ENCODE results near the gene VPS9D1.
"Not testable (repeated sequence)": the region's sequence is repeated elsewhere in the genome, so short reads cannot be mapped to it uniquely, and the experiment has no call there.

VPS9D1 gene

GRCh38 chr16:89678258-89678657 lies 42.4 kb downstream of the VPS9D1 start:
- Histone ChIP-seq H3K9me3 (ENCODE audit: low read length) (no peaks in the 10 kb centered on the region), H3K36me3 (ENCODE audit: insufficient read depth, low read length) (peaks cover 23% of the 10 kb centered on the region), H3K4me3 (ENCODE audit: low read depth, low read length, poor library complexity, severe bottlenecking) (no peak overlapping the region), H3F3A (ENCODE audit: insufficient read depth, low read length) (no peaks in the 10 kb centered on the region), H3K9me2 (ENCODE audit: low read depth, low read length) (no peaks in the 10 kb centered on the region), H3K4me2 (ENCODE audit: low read length) (no peak overlapping the region), H3K4me1 (ENCODE audit: insufficient read depth, low read length, severe bottlenecking) (no peaks in the 10 kb centered on the region), H4K20me1 (ENCODE audit: insufficient read depth, low read length) (no peaks in the 10 kb centered on the region), H3K79me2 (ENCODE audit: insufficient read depth, low read length) (no peaks in the 10 kb centered on the region), H3K27me3 (ENCODE audit: insufficient read depth, low read length) (no peaks in the 10 kb centered on the region), H3K9ac (ENCODE audit: low read length) (no peak overlapping the region), H3K27ac (ENCODE audit: low read depth, low read length, poor library complexity, severe bottlenecking) (no peak overlapping the region), H2AFZ (ENCODE audit: low read length) (no peak overlapping the region)
- TF ChIP-seq EZH2 (IDR thresholded peaks at IDR 0.05; ENCODE audit: borderline replicate concordance, low read length) = no peak
- no peak for TF ChIP-seq CTCF (IDR thresholded peaks at IDR 0.05; ENCODE audit: low read length)

GRCh38 chr16:89672177-89672941 lies 48.3 kb downstream of the VPS9D1 start:
- H3K4me2 ChIP-seq (ENCODE audit: low read length) = no peak overlapping the region
- peaks cover 9% of the 10 kb centered on the region; the same call in 1 of the 2 replicates for H3K36me3 ChIP-seq (ENCODE audit: insufficient read depth, low read length)
- no peaks in the 10 kb centered on the region for H4K20me1 ChIP-seq (ENCODE audit: insufficient read depth, low read length)
- H3F3A ChIP-seq (ENCODE audit: insufficient read depth, low read length) = no peaks in the 10 kb centered on the region
- H3K9me3 ChIP-seq (ENCODE audit: low read length) = 0 out of 2 replicates have a peak, but pooled peaks cover 9% of the 10 kb centered on the region
- H3K4me3 ChIP-seq (ENCODE audit: low read depth, low read length, poor library complexity, severe bottlenecking) = no peak overlapping the region
- H3K9ac ChIP-seq (ENCODE audit: low read length) = no peak overlapping the region
- H2AFZ ChIP-seq (ENCODE audit: low read length) = no peak overlapping the region
- no peak for TF ChIP-seq CTCF (IDR thresholded peaks at IDR 0.05; ENCODE audit: low read length)
- TF ChIP-seq EZH2 (IDR thresholded peaks at IDR 0.05; ENCODE audit: borderline replicate concordance, low read length) = no peak
- H3K27me3 ChIP-seq (ENCODE audit: insufficient read depth, low read length) = no peaks in the 10 kb centered on the region
- no peaks in the 10 kb centered on the region for H3K9me2 ChIP-seq (ENCODE audit: low read depth, low read length)
- no peak overlapping the region for H3K27ac ChIP-seq (ENCODE audit: low read depth, low read length, poor library complexity, severe bottlenecking)
- H3K4me1 ChIP-seq (ENCODE audit: insufficient read depth, low read length, severe bottlenecking) = no peaks in the 10 kb centered on the region
- H3K79me2 ChIP-seq (ENCODE audit: insufficient read depth, low read length) = no peaks in the 10 kb centered on the region

- H3K27ac ChIP-seq (ENCODE audit: low read depth, low read length, poor library complexity, severe bottlenecking); H3K9ac ChIP-seq (ENCODE audit: low read length); H3K4me1 ChIP-seq (ENCODE audit: insufficient read depth, low read length, severe bottlenecking); H3K36me3 ChIP-seq (ENCODE audit: insufficient read depth, low read length); H3K27me3 ChIP-seq (ENCODE audit: insufficient read depth, low read length); H3F3A ChIP-seq (ENCODE audit: insufficient read depth, low read length); H3K9me2 ChIP-seq (ENCODE audit: low read depth, low read length); H2AFZ ChIP-seq (ENCODE audit: low read length); H3K79me2 ChIP-seq (ENCODE audit: insufficient read depth, low read length); H3K4me3 ChIP-seq (ENCODE audit: low read depth, low read length, poor library complexity, severe bottlenecking); H3K9me3 ChIP-seq (ENCODE audit: low read length); H3K4me2 ChIP-seq (ENCODE audit: low read length); H4K20me1 ChIP-seq (ENCODE audit: insufficient read depth, low read length): not testable (repeated sequence)
These were observed 49.1 kb downstream of the VPS9D1 start for GRCh38 chr16:89671565-89671964.

All from OCI-LY1 (cell line).